Frontal cortex (tissue), 4 donors: ENCODE results near the gene EXOC6B. TPM values are rescaled to one million over a fixed set of nuclear protein-coding genes. Genes with fewer than 3 reads are reported as not detected.
"Not testable (repeated sequence)": the region's sequence is repeated elsewhere in the genome, so short reads cannot be mapped to it uniquely, and the experiment has no call there.

Source experiments
- DNase-seq, 2 donors: peaks; one replicate each; pipeline ENCODE4 v3.0.0; 2012; ENCODE audit warnings: low spot score in 2 of 2
- FAIRE-seq: peaks from 2 replicates; lab custom pipeline; 2012; peaks lifted over from hg19 to GRCh38; lab: Jason Lieb, UNC
- total RNA-seq: library from RNA; depleted of rRNA; stranded (reverse); fragments of >200 nt; gene quantifications from one replicate; pipeline ENCODE4 v1.2.3, GENCODE V29; 2014
- donor health status: control.
- donor health status: control.
- donor health status: control.

The EXOC6B gene
- total RNA-seq, 1 donor from 2014 or later = 232 TPM

DNA sequence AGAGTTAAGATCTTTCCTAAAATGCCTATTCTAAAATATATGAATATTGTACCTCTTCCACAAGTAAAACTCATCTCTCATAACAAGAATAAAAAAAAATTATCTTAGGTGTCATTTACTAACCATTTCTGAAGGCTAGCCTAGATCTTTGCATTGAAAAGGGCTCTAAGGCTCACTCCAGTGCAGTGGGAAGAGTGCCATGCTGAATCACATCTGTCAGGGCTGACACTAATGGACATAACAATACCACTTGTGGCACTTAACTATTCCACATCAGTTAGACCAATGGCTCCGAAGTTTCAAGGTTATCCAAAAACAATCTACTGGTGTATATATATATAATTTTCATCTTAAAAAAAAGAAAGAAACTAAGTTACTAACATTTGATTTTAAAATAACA lies 130.2 kb downstream of the EXOC6B start:
- no peak for FAIRE-seq
- no peak for DNase-seq

- DNase-seq = no peak
- FAIRE-seq = no peak
Measured at GRCh38 chr2:72694715-72695496, 130.9 kb downstream of the EXOC6B start.

GRCh38 chr2:72689579-72690195 lies 136.1 kb downstream of the EXOC6B start:
- FAIRE-seq (no peak), DNase-seq (no peak)

DNA sequence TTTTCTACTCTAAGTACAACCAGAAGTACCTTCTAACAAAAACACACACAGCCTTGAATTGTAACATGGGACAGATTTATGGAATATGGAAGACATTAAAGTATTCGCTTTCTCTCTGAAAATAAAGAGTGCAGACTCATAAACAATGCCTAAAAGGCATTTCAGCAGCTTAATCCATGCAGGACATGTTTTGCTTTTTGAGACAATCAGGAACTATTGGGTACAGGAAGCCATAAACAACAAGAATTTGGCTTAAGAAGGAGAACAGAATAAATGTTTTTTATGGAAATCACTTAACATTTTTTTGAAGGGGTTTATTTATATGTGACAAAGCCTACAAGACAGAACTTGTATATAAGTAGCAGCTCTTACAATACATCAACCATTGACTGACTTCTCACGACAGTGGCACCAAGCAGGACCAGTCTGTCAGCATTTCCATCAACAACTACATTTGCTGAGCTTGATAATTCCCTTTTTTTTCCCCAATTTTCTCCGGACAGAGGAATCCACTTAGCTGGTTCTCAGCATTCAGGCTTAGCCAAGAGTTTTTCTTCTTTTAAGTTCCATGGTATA lies 140.1 kb downstream of the EXOC6B start:
- FAIRE-seq (no peak), DNase-seq (no peak)

GRCh38 chr2:72682061-72682460 lies 143.8 kb downstream of the EXOC6B start:
- DNase-seq = no peak
- FAIRE-seq = no peak

DNA sequence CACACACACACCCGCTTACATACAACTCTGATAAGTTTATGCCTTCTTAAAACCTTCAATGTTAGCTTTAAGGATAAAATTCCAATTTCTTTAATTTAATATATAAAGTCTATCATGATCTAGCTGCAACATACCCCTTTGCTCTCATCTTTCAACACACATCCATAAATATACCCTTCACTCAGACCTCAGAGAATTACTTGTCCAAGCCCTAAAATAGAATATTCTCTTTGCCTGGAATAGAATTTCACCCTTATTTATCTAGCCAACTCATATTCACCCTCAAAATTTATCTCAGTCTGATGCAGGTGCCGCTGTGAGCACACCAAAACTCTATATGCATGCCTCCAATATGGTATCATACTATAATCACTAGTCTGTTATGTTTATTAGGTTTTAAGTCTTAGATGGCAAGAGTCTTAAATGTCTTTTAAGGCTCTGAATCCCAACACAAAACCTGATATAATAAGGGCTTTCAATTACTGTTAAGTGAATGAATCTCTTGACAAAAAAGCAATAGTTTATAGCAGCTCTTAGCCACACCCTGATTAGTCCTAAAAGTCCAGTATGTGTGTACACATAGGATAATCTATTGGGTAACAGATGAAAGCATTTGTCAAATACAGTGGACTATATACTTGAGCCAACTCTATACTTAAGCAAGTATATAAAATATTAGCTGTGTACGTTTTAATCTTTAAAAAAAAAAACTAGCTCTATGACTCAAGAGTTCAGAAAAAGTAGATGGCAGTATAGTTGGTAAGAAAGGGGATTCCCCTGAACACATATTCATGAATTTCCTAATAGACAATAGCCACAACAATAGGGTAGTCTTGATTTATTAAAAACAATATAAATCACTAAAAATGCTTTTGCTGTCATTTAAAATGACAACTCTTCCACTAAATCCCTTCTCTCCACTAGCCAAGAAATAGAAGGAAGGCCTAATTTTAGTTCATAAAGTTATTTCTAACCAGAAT lies 144.5 kb downstream of the EXOC6B start:
- DNase-seq (no peak), FAIRE-seq (no peak)

GRCh38 chr2:72678024-72678423 lies 147.8 kb downstream of the EXOC6B start:
- no peak for DNase-seq
- FAIRE-seq = no peak

DNA sequence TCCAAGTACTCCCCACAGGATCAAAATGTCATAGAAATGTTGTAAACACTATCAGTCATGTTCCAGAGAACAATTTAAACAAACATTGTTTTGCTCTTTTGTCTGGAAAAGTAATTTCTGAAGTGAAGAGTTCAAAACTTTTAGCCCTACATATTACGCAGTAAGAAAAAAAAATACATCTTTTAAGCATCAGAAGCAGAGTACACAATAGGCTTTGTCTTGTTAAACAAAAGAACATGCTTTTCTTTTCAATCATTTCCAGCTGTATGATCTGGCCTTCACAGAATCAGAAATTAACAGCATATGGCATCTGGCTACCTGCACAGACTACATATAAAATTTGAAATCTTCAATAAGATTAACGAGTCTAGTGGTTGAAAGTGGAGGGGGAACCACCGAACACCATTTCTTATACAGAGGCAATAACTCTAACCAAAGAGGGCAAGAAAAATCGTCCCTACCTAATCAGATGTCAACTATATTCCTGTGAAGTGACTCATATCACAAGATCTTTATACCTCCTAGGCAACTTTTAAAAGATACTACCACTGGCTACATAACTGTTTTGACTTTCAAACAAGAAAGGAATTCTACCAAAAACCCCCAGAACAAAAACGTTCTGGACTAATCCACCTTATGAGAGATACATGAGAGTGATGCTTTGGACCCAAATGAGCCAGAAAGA lies 149.3 kb downstream of the EXOC6B start:
- no peak for FAIRE-seq
- DNase-seq = no peak

DNA sequence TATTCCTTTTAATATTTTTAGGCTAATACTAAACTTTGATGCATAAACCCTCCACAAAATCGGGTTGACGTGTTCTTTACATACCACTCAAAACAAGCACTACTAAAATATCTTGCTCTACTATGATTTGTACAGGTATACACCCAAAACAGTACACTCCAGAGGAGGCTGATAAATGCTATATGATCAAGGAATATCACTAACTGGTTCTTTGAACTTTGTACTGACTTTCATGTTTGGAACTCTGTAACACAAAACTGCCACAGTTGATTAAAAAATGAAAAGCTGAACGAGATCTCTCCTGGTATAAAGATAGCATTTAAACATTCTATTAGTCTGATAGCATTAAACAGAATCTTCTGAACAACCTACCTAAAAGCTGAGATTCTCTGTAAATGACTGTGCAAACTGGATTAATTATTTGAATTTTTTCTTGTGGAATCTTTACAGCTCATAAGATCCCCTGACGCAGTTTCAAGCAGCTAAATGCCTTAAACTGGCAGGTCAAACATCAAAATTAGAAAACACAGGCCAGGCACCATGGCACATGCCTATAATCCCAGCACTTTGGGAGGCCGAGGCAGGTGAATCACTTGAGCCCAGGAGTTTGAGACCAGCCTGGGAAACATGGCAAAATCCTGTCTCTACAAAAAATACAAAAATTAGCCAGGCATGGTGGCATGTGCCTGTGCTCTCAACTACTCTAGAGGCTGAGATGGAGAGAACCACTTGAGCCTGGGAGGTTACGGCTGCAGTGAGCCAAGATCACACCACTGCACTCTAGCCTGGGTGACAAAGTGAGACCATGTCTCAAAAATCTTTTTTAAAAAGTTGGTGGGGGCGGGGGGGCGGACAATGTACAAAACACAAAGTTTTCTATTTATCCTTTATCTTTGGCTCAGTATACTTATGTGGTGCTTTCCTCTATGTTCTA lies 150.6 kb downstream of the EXOC6B start:
- DNase-seq (no peak), FAIRE-seq (no peak)

DNA sequence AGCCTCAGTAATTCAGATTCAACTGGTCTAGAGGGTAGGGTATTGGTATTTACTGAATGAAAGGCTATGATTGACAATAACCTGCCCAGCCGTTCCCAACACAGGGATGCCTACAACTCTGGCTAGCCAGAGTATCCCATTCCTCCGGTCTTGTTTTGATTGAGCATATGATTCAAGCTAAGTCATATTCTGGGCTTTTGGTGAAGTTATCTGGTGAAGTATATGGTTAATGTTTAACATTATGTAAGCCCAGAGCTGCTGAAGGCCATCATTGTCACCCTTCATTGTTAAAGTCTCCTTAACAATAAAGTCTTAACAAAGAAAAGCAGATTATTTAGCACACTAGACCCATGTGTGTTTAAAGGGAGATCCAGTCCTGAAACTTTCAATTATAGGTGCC lies 152.6 kb downstream of the EXOC6B start:
- DNase-seq (no peak), FAIRE-seq (no peak)

- no peak for FAIRE-seq
- DNase-seq = no peak
Measured at GRCh38 chr2:72669121-72669520, 156.7 kb downstream of the EXOC6B start.

DNA sequence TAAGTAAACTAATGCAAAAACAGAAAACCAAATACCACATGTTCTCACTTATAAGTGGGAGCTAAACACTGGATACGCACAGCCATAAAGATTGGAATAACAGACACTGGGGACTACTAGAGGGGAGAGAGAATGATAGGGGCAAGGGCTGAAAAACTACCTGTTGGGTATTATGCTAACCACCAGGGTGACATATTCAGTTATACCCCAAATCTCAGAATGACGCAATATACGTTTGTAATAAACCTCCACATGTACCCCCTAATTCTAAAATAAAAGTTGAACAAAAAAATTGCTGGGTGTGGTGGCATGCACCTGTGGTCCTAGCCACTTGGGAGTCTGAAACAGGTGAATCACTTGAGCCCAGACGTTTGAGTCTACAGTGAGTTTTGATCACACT lies 157.2 kb downstream of the EXOC6B start:
- no peak for DNase-seq
- no peak for FAIRE-seq

DNA sequence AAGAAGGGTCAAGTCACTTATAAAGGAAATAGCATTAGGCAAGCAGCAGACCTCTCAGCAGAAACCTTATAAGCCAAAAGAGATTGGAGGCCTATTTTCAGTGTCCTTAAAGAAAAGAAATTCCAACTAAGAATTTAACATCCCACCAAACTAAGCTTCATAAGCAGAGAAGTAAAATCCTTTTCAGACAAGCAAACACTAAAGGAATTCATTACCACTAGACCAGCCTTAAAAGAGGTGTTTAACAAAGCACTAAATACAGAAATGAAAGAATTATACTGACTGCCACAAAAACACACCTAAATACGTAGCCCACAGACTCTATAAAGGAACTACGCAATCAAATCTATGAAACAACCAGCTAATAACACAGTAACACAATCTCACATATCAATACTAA lies 160.4 kb downstream of the EXOC6B start:
- DNase-seq (no peak), FAIRE-seq (no peak)

- no peak for FAIRE-seq
- no peak for DNase-seq
Measured at GRCh38 chr2:72661985-72662384, 163.8 kb downstream of the EXOC6B start.

- DNase-seq = no peak
- FAIRE-seq = no peak
Measured at GRCh38 chr2:72649810-72650209, 176.0 kb downstream of the EXOC6B start.

- DNase-seq, FAIRE-seq: not testable (repeated sequence)
Measured at GRCh38 chr2:72641221-72641620, 184.6 kb downstream of the EXOC6B start.

- DNase-seq (no peak), FAIRE-seq (no peak)
Measured at GRCh38 chr2:72638600-72639211, 187.1 kb downstream of the EXOC6B start.

DNA sequence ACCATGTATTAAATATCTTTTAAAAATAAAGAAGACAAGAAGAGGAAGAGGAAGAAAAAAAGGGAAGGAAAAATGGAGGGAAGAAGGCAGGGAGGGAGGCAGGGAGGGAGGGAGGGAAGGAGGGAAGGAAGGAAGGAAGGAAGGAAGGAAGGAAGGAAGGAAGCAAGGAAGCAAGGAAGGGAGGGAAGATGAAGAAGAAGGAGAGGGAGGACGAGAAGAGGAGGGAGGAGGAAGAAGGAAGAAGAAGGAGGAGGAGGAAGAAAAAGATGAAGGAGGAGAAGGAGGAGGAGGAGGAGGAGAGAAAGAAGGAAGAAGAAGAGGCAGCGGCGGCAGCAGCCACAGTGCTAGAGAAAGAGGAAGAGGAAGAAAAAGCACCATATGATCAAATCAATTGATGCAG lies 189.6 kb downstream of the EXOC6B start:
- FAIRE-seq (no peak), DNase-seq (no peak)
